GM23338 (cell line): ENCODE data around the gene STAB2. TPM values are rescaled to one million over a fixed set of nuclear protein-coding genes. Genes with fewer than 3 reads are reported as not detected.

Source experiments
- JUNB ChIP-seq: IDR thresholded peaks from one replicate; pipeline ENCODE4 v1.6.1; 2016; ENCODE audit warnings: antibody characterized with exemption; ENCODE audit not compliant: unreplicated experiment
- NANOG ChIP-seq: IDR thresholded peaks from 2 replicates; pipeline ENCODE4 v1.6.1; 2016; ENCODE audit warnings: antibody characterized with exemption, borderline replicate concordance
- POLR2AphosphoS5 ChIP-seq: IDR thresholded peaks from 2 replicates; pipeline ENCODE4 v1.6.1; 2016; ENCODE audit warnings: antibody characterized with exemption, low read depth
- ZNF114 ChIP-seq: fragments of 250-450 bp; sonication (Bioruptor Pico); IDR thresholded peaks from 2 replicates; pipeline ENCODE4 v1.5.0; 2020; ENCODE audit warnings: mild to moderate bottlenecking, moderate library complexity
- ZNF331 ChIP-seq: fragments of 250-450 bp; sonication (Bioruptor Pico); IDR thresholded peaks from 2 replicates; pipeline ENCODE4 v1.5.0; 2020; ENCODE audit warnings: low read depth, mild to moderate bottlenecking, moderate library complexity
- polyA plus RNA-seq: library from polyadenylated mRNA; unstranded; fragments of >200 nt; fragmentation: Nextera tagmentation; extraction: Ambion mirVana; gene quantifications from 2 replicates; pipeline ENCODE4 v1.2.1, GENCODE V29; 2016
- total RNA-seq: library from RNA; depleted of rRNA; stranded (reverse); fragments of >200 nt; shearing (Covaris generic); gene quantifications from 2 replicates; pipeline ENCODE4 v1.2.3, GENCODE V29; 2014
- TF ChIP-seq, protein P1 (sequence below): fragments of 250-450 bp; sonication (Bioruptor Pico); IDR thresholded peaks from 2 replicates; pipeline ENCODE4 v1.5.0; 2020; ENCODE audit warnings: mild to moderate bottlenecking, moderate library complexity
- TF ChIP-seq, protein P2 (sequence below), 2 experiments: fragments of 200-600 bp in 1 of 2; sonication (generic) in 1 of 2; conservative IDR thresholded peaks; 2 replicates each; pipeline versions ENCODE4 v1.5.1 to v1.6.1; 2016 to 2017; ENCODE audit warnings: antibody characterized with exemption in 2 of 2, low read depth in 2 of 2, mild to moderate bottlenecking in 2 of 2, moderate library complexity in 1 of 2
- TF ChIP-seq, protein P3 (sequence below): IDR thresholded peaks from one replicate; pipeline ENCODE4 v1.6.1; 2018; ENCODE audit warnings: antibody characterized with exemption; ENCODE audit not compliant: unreplicated experiment

Gene STAB2
- total and polyA plus RNA-seq, 2 experiments from 2014 or later = 0.14 TPM; not detected in 1

DNA sequence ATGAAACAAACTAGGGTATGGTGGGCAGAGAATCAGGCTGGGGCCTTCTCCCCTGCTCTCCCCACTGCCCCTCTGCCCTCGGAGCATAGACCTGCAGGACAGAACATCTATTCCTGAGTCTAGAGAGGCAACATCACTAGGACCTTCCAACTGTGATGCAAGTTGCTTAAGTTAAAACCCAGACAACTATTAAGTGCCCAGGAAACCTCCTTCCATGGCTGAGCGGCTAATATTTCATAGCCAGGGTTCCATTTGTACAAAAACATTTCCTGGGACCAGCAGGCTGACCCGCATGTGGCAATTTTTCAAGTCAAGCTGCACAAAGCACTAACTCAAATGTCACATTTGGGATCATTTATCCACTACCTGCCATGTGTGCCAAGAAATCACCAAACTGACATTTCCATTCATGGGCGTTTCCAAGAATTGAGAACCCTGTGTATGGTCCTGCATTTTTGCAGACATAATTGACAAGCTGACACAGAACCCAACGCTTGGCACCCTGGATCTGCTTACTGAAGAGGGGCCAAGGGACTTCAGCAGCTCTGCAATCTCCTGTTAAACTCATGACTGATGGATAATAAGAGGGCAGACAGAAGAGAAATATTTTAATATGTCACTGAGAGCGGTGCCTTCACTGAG, 221.3 kb downstream of the STAB2 start (continued):
- TF ChIP-seq, protein P1, sequence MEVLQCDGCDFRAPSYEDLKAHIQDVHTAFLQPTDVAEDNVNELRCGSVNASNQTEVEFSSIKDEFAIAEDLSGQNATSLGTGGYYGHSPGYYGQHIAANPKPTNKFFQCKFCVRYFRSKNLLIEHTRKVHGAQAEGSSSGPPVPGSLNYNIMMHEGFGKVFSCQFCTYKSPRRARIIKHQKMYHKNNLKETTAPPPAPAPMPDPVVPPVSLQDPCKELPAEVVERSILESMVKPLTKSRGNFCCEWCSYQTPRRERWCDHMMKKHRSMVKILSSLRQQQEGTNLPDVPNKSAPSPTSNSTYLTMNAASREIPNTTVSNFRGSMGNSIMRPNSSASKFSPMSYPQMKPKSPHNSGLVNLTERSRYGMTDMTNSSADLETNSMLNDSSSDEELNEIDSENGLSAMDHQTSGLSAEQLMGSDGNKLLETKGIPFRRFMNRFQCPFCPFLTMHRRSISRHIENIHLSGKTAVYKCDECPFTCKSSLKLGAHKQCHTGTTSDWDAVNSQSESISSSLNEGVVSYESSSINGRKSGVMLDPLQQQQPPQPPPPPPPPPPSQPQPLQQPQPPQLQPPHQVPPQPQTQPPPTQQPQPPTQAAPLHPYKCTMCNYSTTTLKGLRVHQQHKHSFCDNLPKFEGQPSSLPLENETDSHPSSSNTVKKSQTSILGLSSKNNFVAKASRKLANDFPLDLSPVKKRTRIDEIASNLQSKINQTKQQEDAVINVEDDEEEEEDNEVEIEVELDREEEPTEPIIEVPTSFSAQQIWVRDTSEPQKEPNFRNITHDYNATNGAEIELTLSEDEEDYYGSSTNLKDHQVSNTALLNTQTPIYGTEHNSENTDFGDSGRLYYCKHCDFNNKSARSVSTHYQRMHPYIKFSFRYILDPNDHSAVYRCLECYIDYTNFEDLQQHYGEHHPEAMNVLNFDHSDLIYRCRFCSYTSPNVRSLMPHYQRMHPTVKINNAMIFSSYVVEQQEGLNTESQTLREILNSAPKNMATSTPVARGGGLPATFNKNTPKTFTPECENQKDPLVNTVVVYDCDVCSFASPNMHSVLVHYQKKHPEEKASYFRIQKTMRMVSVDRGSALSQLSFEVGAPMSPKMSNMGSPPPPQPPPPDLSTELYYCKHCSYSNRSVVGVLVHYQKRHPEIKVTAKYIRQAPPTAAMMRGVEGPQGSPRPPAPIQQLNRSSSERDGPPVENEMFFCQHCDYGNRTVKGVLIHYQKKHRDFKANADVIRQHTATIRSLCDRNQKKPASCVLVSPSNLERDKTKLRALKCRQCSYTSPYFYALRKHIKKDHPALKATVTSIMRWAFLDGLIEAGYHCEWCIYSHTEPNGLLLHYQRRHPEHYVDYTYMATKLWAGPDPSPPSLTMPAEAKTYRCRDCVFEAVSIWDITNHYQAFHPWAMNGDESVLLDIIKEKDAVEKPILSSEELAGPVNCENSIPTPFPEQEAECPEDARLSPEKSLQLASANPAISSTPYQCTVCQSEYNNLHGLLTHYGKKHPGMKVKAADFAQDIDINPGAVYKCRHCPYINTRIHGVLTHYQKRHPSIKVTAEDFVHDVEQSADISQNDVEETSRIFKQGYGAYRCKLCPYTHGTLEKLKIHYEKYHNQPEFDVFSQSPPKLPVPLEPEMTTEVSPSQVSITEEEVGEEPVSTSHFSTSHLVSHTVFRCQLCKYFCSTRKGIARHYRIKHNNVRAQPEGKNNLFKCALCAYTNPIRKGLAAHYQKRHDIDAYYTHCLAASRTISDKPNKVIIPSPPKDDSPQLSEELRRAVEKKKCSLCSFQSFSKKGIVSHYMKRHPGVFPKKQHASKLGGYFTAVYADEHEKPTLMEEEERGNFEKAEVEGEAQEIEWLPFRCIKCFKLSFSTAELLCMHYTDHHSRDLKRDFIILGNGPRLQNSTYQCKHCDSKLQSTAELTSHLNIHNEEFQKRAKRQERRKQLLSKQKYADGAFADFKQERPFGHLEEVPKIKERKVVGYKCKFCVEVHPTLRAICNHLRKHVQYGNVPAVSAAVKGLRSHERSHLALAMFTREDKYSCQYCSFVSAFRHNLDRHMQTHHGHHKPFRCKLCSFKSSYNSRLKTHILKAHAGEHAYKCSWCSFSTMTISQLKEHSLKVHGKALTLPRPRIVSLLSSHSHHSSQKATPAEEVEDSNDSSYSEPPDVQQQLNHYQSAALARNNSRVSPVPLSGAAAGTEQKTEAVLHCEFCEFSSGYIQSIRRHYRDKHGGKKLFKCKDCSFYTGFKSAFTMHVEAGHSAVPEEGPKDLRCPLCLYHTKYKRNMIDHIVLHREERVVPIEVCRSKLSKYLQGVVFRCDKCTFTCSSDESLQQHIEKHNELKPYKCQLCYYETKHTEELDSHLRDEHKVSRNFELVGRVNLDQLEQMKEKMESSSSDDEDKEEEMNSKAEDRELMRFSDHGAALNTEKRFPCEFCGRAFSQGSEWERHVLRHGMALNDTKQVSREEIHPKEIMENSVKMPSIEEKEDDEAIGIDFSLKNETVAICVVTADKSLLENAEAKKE (CRISPR knock-in tag) = no peak
- TF ChIP-seq, protein P2, sequence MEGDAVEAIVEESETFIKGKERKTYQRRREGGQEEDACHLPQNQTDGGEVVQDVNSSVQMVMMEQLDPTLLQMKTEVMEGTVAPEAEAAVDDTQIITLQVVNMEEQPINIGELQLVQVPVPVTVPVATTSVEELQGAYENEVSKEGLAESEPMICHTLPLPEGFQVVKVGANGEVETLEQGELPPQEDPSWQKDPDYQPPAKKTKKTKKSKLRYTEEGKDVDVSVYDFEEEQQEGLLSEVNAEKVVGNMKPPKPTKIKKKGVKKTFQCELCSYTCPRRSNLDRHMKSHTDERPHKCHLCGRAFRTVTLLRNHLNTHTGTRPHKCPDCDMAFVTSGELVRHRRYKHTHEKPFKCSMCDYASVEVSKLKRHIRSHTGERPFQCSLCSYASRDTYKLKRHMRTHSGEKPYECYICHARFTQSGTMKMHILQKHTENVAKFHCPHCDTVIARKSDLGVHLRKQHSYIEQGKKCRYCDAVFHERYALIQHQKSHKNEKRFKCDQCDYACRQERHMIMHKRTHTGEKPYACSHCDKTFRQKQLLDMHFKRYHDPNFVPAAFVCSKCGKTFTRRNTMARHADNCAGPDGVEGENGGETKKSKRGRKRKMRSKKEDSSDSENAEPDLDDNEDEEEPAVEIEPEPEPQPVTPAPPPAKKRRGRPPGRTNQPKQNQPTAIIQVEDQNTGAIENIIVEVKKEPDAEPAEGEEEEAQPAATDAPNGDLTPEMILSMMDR (conservative IDR thresholded peaks at IDR 0.05; ENCODE audit: low read depth in 2 of 2) = no peak
- TF ChIP-seq NANOG (no peak), ZNF331 (CRISPR knock-in tag) (no peak), ZNF114 (CRISPR knock-in tag) (no peak), JUNB (no peak), POLR2AphosphoS5 (no peak)
- TF ChIP-seq, protein P3, sequence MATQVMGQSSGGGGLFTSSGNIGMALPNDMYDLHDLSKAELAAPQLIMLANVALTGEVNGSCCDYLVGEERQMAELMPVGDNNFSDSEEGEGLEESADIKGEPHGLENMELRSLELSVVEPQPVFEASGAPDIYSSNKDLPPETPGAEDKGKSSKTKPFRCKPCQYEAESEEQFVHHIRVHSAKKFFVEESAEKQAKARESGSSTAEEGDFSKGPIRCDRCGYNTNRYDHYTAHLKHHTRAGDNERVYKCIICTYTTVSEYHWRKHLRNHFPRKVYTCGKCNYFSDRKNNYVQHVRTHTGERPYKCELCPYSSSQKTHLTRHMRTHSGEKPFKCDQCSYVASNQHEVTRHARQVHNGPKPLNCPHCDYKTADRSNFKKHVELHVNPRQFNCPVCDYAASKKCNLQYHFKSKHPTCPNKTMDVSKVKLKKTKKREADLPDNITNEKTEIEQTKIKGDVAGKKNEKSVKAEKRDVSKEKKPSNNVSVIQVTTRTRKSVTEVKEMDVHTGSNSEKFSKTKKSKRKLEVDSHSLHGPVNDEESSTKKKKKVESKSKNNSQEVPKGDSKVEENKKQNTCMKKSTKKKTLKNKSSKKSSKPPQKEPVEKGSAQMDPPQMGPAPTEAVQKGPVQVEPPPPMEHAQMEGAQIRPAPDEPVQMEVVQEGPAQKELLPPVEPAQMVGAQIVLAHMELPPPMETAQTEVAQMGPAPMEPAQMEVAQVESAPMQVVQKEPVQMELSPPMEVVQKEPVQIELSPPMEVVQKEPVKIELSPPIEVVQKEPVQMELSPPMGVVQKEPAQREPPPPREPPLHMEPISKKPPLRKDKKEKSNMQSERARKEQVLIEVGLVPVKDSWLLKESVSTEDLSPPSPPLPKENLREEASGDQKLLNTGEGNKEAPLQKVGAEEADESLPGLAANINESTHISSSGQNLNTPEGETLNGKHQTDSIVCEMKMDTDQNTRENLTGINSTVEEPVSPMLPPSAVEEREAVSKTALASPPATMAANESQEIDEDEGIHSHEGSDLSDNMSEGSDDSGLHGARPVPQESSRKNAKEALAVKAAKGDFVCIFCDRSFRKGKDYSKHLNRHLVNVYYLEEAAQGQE = no peak
